Frontal cortex (tissue), 4 donors: Measurements from ENCODE around the gene EIF2A. TPM values are rescaled to one million over a fixed set of nuclear protein-coding genes. Genes with fewer than 3 reads are reported as not detected.
"Not testable (repeated sequence)": the region's sequence is repeated elsewhere in the genome, so short reads cannot be mapped to it uniquely, and the experiment has no call there.

Experiments used
- DNase-seq, 2 donors: peaks; one replicate each; pipeline ENCODE4 v3.0.0; 2012; ENCODE audit warnings: low spot score in 2 of 2
- FAIRE-seq: peaks from 2 replicates; lab custom pipeline; 2012; peaks lifted over from hg19 to GRCh38; lab: Jason Lieb, UNC
- total RNA-seq: library from RNA; depleted of rRNA; stranded (reverse); fragments of >200 nt; gene quantifications from one replicate; pipeline ENCODE4 v1.2.3, GENCODE V29; 2014
- donor health status: control.
- donor health status: control.
- donor health status: control.

Gene EIF2A
- 201 TPM for total RNA-seq

DNA sequence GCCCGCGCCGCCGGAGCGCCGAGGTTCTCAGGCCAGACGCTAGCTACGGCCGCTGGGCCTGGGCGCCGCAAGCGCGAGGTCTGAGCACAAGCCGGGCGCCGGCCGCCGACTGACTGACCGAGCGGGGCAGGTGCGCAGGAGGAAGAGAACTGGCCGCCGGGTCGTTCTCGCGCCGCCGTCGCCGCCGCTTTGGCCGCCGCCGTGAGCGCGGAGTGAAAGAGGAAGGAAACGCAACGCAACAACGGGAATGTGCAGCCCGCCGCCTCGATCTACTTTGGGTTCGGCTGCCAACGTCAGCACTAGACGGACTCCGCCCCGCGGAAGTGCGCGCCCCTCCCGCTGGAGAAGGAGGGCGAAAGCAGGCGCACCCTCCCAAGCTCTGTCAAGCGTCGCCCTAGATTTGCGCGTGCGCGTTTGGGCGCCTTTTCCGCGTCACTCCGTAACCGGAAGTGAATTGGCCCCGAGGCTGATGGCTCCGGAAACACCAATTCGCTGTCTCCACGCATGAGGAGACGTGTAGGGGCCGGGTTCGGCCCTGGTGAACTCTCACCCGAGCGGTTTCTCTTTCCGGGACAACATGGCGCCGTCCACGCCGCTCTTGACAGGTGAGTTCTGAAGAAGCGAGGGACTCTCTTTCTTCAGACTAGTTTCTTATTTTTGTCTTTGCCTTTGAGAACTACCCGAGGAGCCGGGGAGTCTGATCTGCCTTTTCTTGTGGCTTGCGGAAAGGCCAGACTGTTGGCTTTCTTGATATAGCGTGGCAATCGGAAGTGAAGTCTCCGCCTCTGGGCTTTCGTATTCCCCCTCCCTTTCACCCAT, at the start of gene EIF2A, which contains the start of gene SERP1:
Gene EIF2A, plus strand, starts transcription at position 562 of the 819 bp plus-strand sequence. Its CDS starts 16 bp downstream, at position 578.
Gene SERP1, minus strand, starts transcription at position 271 of the 819 bp plus-strand sequence. CDS start 361 bp downstream, outside the sequence.
- DNase-seq, result peak; percentile 92 to 93
- FAIRE-seq, result peak; percentile 96

DNA sequence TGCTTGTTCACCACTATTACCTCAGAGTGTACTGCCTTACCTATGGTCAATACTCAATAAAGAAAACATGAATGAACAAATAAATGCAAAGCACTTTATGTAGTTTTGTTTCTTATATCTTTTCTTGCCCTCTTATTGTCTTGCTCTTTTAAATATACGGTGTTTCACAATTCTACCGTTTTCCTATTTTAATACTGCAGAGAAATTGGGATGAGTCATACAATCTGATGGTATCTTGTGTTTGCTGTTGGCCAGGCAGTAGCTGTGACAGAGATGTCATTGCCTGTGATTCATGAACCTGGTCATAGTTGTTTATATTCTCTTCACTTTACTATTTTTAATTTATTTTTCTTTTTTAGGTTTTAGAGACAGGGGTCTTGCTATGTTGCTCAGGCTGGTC, 48.6 kb upstream of the EIF2A start:
- DNase-seq (no peak), FAIRE-seq (no peak)

DNA sequence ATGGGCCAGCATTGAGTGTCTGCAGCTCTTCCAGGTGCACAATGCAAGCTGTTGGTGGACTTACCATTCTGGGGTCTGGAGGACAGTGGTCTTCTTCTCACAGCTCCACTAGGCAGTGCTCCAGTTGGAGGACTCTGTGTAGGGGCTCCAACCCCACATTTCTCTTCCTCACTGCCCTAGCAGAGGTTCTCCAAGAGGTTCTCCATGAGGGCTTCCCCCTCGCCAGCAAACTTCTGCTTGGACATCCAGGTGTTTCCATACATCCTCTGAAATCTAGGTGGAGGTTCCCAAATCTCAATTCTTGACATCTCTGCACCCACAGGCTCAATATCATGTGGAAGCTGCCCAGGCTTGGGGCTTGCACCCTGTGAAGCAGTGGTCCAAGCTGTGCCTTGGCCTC, 45.6 kb upstream of the EIF2A start:
- DNase-seq, FAIRE-seq: not testable (repeated sequence)

DNA sequence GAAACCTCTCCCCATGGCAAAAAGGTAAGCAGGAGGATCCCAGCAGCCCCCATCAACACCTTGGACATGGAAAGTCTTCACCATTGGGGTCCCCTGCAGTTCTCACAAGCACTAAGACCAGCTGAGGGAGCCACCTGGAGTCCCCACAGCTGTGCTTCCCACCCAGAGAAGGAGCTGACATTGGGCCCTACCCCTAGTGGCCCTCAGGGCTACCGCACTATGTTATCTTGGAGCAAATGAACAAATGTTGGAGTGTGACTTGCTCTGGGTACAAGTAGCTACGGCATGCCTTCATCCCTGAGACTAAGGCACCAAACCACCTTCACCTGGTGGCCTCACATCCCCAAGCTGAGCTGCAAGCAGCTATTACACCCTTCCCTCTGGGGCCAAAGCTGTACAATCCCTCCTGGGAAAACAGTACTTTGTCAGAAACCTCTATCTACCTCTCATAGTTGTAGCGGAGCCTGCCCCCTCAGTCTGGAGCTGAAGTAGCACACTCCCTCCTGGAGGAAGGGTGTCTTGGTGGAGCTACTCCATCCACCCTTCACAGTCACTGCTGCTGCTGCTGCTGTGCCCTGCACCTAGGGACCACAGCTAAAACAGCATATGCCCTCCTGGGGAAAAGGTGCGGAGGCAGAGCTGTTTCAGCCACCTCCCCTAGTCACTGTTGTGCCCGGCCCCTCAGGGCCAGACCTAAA, 43.0 kb upstream of the EIF2A start:
- no peak for DNase-seq
- no peak for FAIRE-seq

DNA sequence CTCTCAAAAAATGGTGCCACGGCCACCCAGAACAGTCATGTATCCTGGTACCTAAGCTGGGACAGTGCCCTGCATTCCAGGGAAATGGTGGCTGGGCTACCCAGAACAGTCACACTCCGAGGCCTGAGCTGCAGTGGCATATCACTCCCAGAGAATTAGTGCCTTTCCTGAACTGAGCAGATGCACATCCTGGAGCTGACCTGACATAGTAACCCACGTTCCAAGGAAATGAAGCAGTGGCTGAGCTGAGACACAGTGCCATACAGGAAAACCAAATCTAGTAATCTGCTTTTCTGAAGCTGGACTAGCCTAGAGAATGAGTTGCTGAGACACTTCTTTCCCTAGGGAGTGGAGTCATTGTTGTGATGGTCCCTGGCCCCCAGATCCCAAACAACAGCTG, 42.1 kb upstream of the EIF2A start:
- FAIRE-seq, result no peak
- no peak for DNase-seq

DNA sequence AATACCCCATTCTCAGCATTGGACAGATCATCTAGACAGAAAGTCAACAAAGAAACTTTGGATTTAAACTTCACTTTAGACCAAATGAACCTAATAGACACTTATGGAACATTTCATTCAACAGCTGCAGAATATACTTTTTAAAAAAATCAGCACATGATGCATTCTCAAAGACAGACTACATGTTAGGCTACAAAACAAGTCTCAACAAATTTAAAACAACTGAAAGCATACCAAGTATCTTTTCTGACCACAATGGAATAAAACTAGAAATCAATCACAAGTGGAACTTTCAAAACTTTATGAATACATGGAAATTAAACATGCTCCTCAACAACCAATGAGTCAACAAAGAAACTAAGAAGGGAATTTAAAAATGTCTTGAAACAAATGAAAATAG, 38.2 kb upstream of the EIF2A start:
- no peak for FAIRE-seq
- no peak for DNase-seq

DNA sequence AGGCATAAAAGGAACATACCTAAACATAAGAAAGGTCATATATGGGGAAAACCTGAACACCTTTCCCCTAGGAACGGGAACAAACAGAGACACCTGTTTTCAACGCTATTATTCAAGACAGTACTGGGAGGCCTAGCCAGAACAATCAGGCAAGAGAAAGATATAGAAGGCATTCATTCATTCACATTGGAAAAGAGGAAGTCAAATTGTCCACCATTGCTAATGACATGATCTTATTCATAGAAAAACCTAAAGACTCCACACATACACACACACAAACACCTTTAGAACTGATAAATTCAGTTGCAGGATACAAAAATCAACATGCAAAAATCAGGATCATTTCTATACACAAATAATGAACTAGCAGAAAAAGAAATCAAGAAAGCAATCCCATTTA, 36.8 kb upstream of the EIF2A start:
- no peak for FAIRE-seq

DNA sequence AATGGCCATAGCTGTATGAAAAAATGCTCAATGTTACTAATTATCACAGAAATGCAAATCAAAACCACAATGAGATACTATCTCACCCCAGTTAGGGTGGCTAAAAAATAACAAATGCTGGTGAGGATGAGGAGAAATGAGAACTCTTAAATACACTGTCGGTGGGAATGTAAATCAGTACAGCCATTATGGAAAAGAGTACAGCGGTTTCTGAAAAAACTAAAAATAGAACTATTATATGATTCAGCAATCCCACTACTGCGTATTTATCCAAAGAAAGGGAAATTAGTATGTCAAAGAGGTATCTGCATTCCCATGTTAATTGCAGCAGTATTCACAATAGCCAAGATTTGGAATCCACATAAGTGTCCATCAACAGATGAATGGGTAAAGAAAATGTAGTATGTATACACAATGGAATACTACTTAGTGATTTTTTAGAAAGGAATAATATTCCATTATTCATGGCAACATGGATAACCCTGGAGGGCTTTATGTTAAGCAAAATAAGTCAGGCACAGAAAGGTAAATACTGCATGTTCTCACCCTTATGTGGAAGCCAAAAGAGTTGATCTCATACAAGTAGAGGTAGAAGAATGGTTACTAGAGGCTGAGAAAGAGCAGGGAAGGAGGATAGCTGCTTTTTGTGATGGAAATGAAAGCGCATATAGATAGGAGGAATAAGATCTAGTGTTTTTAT, 35.3 kb upstream of the EIF2A start:
- FAIRE-seq (no peak), DNase-seq (no peak)

More for the DNA sequence above, 36.8 kb upstream of the EIF2A start:
- DNase-seq, result no peak

DNA sequence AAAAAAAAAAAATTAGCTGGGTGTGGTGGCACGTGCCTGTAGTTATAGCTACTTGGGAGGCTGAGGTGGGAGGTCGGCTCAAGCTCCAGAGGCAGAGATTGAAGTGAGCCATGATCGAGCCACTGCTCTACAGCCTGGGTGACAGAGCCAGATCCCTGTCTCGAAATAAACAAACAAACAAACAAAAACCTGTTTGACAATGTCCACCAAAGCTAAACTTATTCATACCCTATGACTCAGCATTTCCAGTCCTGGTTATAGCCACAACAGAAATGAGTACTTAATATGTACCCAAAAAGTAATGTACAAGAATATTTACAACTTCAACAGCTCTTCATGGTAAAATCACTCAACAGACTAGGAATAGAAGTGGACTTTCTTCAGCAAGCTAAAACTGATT, 31.4 kb upstream of the EIF2A start:
- FAIRE-seq (no peak), DNase-seq (no peak)

DNA sequence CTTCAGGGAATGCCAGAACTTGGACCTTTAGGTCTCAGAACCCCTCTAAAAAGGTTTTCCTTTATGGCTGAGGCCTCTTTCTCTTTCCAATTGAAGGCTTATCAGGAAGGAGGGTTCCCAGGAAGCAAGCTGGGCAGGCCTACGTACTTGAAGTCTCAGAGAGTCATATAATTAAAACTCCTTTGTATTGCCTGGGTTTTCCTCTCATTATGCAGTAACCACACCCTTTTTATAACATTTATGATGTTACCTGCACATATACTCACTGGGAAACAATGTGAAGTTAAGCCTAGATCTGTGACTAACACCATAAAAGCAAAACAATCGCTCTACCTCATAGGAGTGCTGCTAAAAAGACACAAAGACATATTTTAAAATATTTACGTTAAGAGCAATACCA, 27.6 kb upstream of the EIF2A start:
- FAIRE-seq (no peak), DNase-seq (no peak)

DNA sequence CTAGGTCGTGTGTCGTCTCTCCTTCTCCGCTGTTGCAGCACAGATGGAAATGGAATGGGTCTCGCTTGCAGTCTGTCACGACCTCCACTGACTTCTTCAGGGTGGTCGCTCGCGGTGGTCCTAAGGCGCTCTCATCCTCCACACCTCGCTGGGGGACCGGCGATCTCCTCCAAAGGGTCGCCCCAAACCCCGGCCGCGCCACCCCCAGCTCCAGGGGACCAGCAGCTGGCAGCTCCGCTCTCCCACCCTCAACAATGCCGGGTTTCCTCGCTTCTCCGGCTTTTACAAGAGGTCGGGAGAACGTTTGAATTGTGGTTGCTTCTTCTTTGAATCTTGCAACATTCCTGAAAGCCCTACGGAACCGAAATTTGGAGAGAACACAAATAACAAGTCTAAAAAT, 26.2 kb upstream of the EIF2A start:
- no peak for DNase-seq
- no peak for FAIRE-seq

DNA sequence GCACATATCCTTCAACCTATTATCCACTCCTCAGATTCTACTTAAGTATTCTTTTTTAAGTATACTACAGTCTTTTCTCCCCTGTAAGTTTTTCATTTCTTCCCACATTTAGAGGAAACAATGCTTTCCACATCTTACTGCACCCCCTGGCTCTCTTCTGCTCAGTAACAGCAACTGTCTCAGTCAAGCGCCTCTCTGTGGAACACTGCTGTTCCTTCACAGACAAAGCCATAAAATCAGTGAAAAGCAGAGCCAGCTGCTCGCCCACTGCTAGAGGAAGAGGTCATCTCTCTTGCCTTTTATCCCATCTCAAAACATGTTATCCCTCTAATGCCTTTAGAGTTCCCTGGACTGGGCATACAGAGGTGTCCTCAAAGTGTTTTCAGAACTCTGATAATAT, 25.1 kb upstream of the EIF2A start:
- DNase-seq (no peak), FAIRE-seq (no peak)

DNA sequence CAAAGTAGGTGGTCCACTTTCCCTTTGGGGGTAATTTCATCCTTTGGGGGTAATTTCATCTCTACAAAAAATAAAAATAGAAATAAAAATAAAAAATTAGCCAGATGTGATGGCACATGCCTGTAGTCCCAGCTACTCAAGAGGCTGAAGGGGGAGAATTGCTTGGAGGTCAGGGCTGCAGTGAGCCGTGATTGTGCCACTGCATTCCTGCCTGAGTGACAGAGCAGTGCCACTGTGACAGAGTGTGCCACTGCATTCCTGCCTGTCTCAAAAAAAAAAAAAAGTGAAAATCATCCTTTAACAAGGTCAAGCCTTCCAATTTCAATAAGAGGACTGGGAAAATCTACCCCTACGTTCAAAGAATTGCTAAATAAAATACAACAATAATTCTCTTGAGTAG, 23.0 kb upstream of the EIF2A start:
- FAIRE-seq, result no peak
- no peak for DNase-seq

DNA sequence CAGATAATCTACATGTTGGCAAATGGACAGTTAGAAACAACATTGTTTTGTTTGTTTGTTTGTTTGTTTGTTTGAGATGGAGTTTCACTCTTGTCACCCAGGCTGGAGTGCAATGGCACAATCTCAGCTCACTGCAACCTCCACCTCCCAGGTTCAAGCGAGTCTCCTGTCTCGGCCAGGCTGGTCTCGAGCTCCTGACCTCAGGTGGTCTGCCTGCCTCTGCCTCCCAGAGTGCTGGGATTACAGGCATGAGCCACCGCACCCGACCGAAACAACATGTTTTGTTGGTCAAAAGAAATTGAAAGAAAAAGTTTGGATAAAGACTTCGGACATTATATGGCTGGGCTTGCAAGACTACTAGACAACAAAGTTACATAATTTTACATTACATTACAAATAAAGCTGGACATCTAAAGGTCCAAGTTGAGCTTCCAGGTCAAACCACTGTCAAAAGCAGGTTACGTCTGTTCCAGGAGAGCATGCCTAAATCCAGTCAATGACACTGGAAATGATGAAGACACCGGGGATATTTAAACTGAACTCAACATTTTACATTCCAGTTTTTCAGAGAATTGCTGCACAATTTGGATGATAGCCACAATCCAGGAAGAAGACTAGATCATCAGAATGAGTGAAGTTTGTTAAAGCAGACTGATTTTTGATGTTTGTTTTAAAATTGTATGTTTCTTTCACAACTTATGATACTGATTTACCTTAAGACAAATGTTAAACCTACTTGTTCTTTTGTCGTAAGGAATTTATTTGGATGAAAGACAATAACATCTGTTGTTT, 18.9 kb upstream of the EIF2A start:
- FAIRE-seq, result no peak
- DNase-seq, result no peak

DNA sequence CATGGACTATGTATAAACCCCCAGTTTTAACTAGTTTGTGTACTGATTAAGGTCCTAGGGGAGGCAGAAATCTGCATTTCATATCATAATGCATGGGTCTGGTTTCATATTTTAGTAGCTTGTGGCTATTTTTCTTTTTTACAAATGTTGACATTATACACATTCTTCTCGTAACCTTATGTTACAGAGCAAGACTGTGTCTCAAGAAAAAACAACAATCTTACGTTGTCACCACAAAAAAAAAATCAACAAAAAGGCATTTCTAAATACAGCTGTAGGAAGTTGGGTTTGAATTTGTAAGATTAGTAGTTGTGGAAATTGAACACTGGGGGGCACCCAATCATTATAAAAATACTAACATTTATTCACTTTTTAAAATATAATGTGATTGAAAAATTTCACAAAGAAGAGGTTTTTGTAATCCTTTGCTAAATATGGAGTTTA, 18.2 kb upstream of the EIF2A start:
- DNase-seq (peak in 1 of 2 donors; percentile 16), FAIRE-seq (peak; percentile 97)

DNA sequence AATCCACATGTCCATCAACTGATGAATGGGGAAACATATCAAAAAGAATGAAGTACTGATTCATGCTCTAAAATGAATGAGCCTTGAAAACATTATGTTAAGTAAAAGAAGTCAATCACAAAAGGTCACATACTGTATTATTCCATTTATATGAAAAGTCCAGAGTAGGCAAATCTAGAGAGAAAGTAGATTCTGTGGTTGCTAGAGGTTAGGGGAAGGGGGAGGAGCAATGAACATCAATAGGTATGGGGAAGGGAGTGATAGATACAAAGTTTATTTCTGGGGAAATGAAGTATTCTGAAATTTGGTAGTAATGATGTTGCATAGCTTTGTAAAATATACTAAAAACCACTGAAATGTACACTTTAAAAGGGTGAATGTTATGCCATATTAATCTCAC, 14.8 kb upstream of the EIF2A start:
- FAIRE-seq (no peak), DNase-seq (no peak)

DNA sequence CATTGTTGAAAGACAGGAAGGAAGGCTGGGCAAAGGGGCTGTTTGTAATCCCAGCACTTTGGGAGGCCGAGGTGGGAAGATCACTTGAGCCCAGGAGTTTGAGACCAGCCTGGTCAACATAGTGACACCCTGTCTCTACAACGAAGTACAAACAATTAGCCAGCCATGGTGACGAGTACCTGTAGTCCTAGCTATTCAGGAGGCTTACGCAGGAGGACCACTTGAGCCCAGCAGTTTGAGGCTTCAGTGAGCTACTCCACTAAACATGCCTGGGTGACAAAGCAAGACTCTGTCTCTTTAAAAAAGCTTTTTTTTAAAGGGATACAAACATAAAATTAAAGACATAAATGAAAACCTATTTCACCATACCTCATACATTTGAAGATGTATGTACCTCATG, 11.4 kb upstream of the EIF2A start:
- FAIRE-seq, result no peak
- no peak for DNase-seq

DNA sequence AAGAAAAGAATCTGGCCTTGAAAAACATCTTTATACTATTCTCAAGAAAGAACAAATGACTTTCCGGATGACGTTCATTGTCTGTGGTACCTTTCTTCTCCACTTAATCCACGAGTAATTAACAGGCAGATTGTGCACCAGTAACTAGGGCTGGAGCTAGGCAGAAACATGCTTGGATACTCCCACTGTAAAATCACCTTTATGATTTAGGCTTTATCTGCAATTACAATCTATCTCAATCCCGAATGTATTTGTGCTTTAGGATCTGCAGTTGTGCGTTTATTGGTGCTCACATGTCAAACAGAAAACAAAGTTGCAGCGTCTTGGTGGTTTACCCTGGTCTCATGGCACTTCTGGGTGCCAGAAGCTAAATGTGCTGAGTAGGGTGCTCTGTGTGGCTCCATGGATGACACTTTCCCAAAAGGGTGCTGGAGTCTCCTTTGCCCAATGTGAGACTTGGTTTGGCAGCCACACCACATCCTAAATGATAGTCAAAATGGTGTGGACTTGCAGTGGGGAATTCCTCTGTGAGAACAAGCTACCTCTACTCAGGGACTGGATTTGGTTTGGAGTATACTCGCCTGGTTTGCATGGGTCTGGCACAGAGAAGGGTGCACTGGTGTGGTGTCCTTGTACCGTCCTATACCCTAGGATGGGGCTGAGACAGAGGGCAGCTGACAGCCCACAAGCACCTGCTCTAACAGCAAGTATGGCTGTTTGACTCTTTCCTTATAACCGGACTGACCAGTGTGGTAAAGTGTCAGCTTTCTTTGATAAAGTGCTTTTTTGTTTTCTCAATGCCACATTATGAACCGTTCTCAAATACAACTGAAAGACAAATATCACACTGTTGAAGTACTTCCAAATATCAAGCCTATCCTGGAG, 8.0 kb upstream of the EIF2A start:
- FAIRE-seq, result no peak

DNA sequence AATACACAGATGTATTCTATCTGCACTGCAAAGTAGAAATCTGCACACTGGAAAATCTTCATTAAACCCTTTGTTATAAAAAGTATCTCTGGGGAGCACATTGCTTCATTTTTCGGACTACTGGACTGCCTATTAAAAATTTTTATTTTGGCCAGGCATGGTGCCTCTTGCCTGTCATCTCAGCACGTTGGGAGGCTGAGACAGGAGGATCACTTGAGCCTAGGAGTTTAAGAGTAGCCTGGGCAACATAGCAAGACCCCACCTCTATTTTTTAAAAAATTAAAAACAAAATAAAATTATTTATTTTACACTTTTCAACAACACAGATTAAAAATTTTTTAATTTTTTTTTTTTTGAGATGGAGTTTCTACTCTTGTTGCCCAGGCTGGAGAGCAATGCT, 6.3 kb upstream of the EIF2A start:
- no peak for DNase-seq
- FAIRE-seq, result no peak

More for the DNA sequence above, 8.0 kb upstream of the EIF2A start:
- no peak for DNase-seq
